Ectodermal cell (in vitro differentiated cells): ENCODE data around the gene MYOF.

Source experiments
- H3K27ac ChIP-seq: 2 replicates; pipeline ENCODE4 v1.7.0; 2013; ENCODE audit warnings: mild to moderate bottlenecking, low read depth, low read length; ENCODE audit not compliant: insufficient read depth, poor library complexity, severe bottlenecking
- H3K27me3 ChIP-seq: 2 replicates; pipeline ENCODE4 v1.7.0; 2013; ENCODE audit warnings: mild to moderate bottlenecking, low read length; ENCODE audit not compliant: insufficient read depth, control insufficient read depth, poor library complexity, severe bottlenecking
- H3K36me3 ChIP-seq: one replicate; pipeline ENCODE4 v1.7.0; 2013; ENCODE audit warnings: low read length; ENCODE audit not compliant: control insufficient read depth, insufficient read depth
- H3K4me1 ChIP-seq: one replicate; pipeline ENCODE4 v1.7.0; 2013; ENCODE audit warnings: low read length; ENCODE audit not compliant: control insufficient read depth, insufficient read depth
- H3K4me3 ChIP-seq: 2 replicates; pipeline ENCODE4 v1.7.0; 2013; ENCODE audit warnings: low read depth, low read length, control low read depth; ENCODE audit not compliant: insufficient read depth
- H3K9me3 ChIP-seq: 2 replicates; pipeline ENCODE4 v1.7.0; 2013; ENCODE audit warnings: mild to moderate bottlenecking, low read length, moderate library complexity; ENCODE audit not compliant: control insufficient read depth
- WGBS, 2 experiments: methylation state at CpG; one replicate each; pipeline ENCODE4 v1.1.7; 2013; ENCODE audit warnings: missing lambda C conversion rate in 2 of 2; 5-methylcytosine and 5-hydroxymethylcytosine counted together

Gene MYOF

DNA sequence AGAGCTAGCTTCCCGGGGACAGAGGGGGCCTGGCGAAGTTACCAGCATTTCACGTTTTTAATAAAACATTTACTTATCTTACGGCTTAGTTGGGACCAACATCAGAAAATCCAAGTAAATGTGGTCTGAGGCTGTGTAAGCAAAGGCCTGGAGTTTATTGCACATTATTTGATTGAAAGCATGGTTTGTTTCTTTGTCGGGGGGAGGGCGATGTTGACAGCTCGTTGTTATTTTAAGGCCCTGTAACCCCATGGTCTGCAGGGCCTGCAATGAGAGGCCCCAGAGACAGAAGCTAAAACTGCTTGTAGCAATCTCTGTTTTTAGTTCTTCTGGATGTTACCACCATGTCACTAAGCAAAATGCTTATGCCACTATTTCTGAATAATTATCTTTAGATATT lies 88.9 kb downstream of the MYOF start:
- no peak overlapping the region for H3K4me3 ChIP-seq
- 81 to 89% methylated on average over 7 of the region's 7 CpGs for WGBS, 2 experiments
- H3K27me3 ChIP-seq = no peaks in the 10 kb centered on the region
- no peaks in the 10 kb centered on the region for H3K36me3 ChIP-seq
- H3K9me3 ChIP-seq = no peaks in the 10 kb centered on the region
- no peaks in the 10 kb centered on the region for H3K4me1 ChIP-seq
- H3K27ac ChIP-seq = no peak overlapping the region

- 86 to 97% methylated on average over 3 of the region's 3 CpGs for WGBS, 2 experiments
- Histone ChIP-seq H3K4me1 (no peaks in the 10 kb centered on the region), H3K4me3 (no peak overlapping the region), H3K36me3 (no peaks in the 10 kb centered on the region), H3K9me3 (no peaks in the 10 kb centered on the region), H3K27me3 (no peaks in the 10 kb centered on the region), H3K27ac (no peak overlapping the region)
These were observed 90.0 kb downstream of the MYOF start for GRCh38 chr10:93392121-93392520.

- Histone ChIP-seq H3K27ac (no peak overlapping the region), H3K9me3 (no peaks in the 10 kb centered on the region), H3K36me3 (no peaks in the 10 kb centered on the region), H3K4me3 (no peak overlapping the region), H3K4me1 (no peaks in the 10 kb centered on the region), H3K27me3 (no peaks in the 10 kb centered on the region)
- WGBS, 2 experiments = 91 to 93% methylated on average over 3 of the region's 3 CpGs
These were observed 91.6 kb downstream of the MYOF start for GRCh38 chr10:93390306-93391090.

GRCh38 chr10:93386631-93387369 lies 95.3 kb downstream of the MYOF start:
- H3K4me1 ChIP-seq = no peaks in the 10 kb centered on the region
- H3K4me3 ChIP-seq = no peak overlapping the region
- no peak overlapping the region for H3K27ac ChIP-seq
- no peaks in the 10 kb centered on the region for H3K36me3 ChIP-seq
- H3K9me3 ChIP-seq = no peaks in the 10 kb centered on the region
- 90 to 91% methylated on average over 14 of the region's 14 CpGs for WGBS, 2 experiments
- H3K27me3 ChIP-seq = no peaks in the 10 kb centered on the region

GRCh38 chr10:93385345-93385744 lies 96.8 kb downstream of the MYOF start:
- H3K4me1 ChIP-seq = no peaks in the 10 kb centered on the region
- no peaks in the 10 kb centered on the region for H3K9me3 ChIP-seq
- no peak overlapping the region for H3K4me3 ChIP-seq
- H3K27ac ChIP-seq = no peak overlapping the region
- WGBS, 2 experiments = 94 to 98% methylated on average over 2 of the region's 2 CpGs
- no peaks in the 10 kb centered on the region for H3K36me3 ChIP-seq
- H3K27me3 ChIP-seq = no peaks in the 10 kb centered on the region

DNA sequence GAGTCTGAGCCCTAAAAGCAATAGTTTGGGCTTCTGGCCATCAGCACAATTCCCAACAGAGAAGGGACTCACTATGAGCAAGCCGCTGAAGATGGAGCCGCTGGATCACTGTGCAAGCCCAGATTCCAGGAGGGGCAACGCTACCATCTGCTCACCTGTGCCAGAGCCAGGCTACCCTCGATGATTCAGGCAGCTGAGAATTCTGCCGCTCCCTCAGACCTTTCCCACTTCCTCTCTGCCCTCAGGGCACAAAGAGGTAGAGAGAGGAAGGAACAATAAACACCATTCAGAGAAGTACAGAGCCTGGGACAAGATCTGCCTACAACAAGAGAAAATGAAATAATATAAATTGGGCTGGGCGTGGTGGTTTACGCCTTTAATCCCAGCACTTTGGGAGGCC lies 98.1 kb downstream of the MYOF start:
- Histone ChIP-seq H3K36me3 (no peaks in the 10 kb centered on the region), H3K4me1 (no peaks in the 10 kb centered on the region), H3K4me3 (no peak overlapping the region), H3K9me3 (no peaks in the 10 kb centered on the region), H3K27ac (no peak overlapping the region), H3K27me3 (no peaks in the 10 kb centered on the region)
- WGBS, 2 experiments = 93 to 95% methylated on average over 7 of the region's 7 CpGs

DNA sequence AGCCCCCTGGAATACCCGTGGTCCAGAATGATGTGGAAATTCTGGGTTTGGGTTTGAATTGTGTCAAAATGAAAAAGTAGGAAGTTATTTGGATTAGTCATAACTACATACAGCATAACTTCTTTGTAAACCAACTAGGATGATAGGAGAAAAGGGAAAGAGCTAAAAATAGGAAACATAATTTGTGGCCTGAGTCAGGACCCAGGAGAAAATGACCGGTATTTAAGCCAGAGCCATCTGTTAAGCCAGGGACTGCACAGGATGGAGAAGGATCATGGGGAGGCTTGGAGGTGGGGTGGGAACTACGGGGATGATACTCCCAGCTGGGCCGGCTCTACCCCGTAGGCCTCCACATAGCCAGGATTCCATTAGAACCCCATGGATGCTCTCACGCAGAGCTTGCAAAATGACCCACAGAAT lies 98.6 kb downstream of the MYOF start:
- WGBS, 2 experiments = 81 to 85% methylated on average over 6 of the region's 6 CpGs
- H3K9me3 ChIP-seq = no peaks in the 10 kb centered on the region
- no peaks in the 10 kb centered on the region for H3K27me3 ChIP-seq
- no peak overlapping the region for H3K27ac ChIP-seq
- H3K36me3 ChIP-seq = no peaks in the 10 kb centered on the region
- H3K4me3 ChIP-seq = no peak overlapping the region
- no peaks in the 10 kb centered on the region for H3K4me1 ChIP-seq

DNA sequence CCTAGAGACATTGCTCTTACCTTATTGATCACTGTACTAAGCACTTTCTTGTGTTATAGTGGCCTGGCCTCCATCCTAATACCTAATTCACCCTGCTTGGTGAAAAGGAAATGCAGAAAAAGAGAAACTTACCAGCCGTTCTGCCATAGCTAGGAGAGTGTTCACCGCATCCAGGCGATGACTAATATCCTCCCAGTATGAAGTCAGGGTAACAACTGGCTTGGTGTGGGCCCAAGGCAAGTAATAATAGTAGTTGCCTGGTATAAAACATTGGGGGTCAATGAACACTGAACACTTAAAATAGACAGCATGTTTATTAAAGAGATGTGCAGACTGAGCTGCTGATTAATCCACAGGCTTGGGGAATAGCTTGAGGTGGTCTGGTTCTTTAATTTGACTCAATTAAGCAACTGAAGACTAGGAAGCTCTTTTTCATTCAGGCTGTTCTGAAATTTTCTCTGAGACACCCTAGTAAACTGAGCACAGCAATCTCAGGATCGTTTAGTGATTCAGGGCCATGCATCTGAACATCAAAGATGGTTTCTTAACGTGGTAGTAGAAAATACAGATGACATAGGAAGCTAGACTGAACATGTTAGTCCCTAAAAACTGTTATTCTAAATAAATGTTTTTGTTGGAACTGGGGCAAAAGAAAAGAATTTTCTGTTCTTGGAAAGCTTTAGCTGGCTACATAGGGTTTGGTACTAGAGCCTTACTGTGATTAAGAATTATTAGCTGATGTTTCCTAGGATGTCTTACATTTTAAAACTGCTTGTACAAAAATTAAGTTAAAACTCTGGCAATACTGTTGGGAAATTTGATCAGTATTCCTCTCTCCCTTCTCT lies 102.2 kb downstream of the MYOF start:
- Histone ChIP-seq H3K4me1 (no peaks in the 10 kb centered on the region), H3K4me3 (no peak overlapping the region), H3K27me3 (no peaks in the 10 kb centered on the region), H3K9me3 (no peaks in the 10 kb centered on the region), H3K27ac (no peak overlapping the region), H3K36me3 (no peaks in the 10 kb centered on the region)
- 93 to 94% methylated on average over 5 of the region's 5 CpGs for WGBS, 2 experiments

- Histone ChIP-seq H3K27me3 (no peaks in the 10 kb centered on the region), H3K36me3 (no peaks in the 10 kb centered on the region), H3K27ac (no peak overlapping the region), H3K4me3 (no peak overlapping the region), H3K9me3 (no peaks in the 10 kb centered on the region), H3K4me1 (no peaks in the 10 kb centered on the region)
- 86 to 92% methylated on average over 3 of the region's 3 CpGs for WGBS, 2 experiments
These were observed 103.0 kb downstream of the MYOF start for GRCh38 chr10:93378997-93379730.
